Cerebellar cortex (tissue), 1 donor: ENCODE data around the gene AMY2A.
"Not testable (repeated sequence)": the region's sequence is repeated elsewhere in the genome, so short reads cannot be mapped to it uniquely, and the experiment has no call there.

Experiments
- DNase-seq: peaks from one replicate; pipeline ENCODE4 v3.0.0-alpha.2; 2015; ENCODE audit warnings: low spot score

Gene AMY2A

DNA sequence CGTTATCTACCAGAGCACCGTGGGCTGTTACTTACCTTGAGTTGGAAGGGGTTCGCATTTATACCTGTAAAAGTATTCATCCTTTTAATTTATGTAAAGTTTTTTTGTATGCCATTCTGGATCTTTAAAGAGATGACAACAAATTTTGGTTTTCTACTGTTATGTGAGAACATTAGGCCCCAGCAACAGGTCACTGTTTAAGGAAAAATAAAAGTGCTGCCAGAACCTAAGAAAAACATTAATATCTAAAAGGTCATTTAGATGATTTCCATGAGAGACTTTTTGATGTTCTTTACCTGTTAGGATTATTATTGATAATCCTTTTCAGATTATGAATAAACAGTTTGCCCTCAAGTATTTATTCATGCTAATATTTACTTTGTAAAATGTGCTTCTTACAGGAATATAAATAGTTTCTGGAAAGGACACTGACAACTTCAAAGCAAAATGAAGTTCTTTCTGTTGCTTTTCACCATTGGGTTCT lies at the start of gene AMY2A:
Gene AMY2A (plus strand): TSS at position 434 of the 484 bp plus-strand sequence. CDS start 14 bp downstream, at position 448.
- DNase-seq, result not testable (repeated sequence)

DNA sequence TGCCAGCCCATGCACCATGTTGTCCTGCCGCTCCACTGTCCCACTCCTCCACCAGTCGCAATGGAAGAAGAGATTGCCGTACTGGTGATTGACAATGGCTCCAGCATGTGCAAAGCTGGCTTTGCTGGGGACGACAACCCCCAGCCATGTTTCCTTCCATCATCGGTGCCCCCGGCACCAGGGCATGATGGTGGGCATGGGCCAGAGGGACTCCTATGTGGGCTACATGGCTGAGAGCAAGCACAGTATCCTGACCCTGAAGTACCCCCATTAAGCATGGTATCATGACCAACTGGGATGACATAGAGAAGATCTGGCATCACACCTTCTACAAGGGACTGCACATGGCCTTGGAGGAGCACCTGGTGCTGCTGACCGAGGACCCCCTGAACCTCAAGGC lies 47.7 kb upstream of the AMY2A start:
- no peak for DNase-seq

GRCh38 chr1:103571289-103571688 lies 45.9 kb upstream of the AMY2A start, which contains the start of gene AMY2B:
TSS of gene AMY2B (plus strand) at chr1:103571589. CDS start at chr1:103571603, 14 bp downstream.
- DNase-seq, result not testable (repeated sequence)

DNA sequence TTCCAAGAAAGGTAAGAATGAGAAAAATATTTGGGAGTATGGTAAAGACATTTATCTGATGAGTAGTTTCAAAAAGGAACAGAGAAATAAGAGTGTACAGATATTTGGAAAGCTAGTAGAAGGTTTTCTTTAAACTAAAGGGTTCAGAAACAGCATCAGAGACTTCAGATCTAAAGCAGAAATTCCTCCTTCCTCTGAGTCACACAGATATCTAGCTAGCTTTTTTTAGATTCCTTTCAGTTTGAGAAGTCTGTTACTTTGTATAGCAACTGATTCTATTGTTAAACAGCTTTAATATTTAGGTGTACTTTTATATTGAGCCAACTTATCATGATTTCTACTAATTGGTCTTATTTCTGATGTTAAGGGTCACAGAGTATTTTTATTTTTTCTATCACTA lies 41.2 kb upstream of the AMY2A start:
- DNase-seq, result no peak

- not testable (repeated sequence) for DNase-seq
Observed at GRCh38 chr1:103576784-103577183, 40.4 kb upstream of the AMY2A start.

DNA sequence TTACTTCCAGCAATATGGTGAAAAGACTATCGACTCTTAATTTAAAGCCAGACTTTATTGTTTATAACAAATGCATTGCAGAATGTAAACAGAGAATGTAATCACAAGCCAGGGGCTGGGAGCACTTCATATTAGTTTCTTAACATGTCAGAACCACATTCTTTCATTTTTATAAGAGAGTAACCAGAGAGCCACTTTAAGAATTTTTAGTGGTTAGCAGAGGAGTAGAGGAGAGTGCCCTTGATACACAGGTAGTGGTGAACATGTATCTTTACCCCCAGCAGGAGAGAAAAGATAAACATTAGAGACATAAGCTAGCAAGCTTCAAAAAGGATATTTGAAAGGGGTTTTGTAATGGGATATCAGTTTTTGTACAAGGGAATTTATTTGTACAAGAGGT lies 34.8 kb upstream of the AMY2A start:
- DNase-seq, result no peak

DNA sequence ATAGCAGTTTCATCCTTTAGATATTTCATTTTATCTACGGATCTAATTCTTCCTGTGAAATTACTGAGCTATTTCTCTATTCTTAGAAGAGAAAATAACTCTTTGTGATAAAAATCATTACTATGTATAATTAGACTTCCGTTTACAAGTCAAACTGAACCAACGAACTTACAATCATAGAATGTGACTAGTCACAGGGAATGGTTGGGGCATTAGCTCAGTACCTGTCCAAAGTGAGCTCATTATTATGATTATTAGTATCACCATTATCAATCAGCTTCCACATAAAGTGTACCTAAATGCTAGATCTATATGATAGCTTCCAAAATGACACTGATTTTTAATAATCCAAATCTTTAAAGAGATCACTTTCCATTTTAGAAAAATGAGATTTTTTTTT lies 33.3 kb upstream of the AMY2A start:
- no peak for DNase-seq

DNA sequence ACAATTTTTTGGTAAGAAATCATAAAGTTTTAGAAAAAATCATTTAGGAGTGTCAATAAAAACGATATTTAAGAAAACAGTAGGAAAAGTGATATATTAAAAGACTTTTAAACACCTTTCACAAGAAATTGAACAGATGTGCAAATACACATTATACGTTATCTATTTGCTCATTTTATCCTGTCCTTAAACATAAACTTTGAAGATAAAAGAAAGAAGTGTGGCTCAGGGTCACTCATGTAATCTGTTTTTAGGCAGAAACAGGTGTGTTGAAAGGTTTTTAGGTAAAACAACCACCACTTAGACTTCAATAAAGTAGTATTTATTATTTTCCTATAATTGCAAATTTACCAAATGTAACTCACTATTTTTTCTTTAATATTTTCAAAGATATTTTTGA lies 32.7 kb upstream of the AMY2A start:
- no peak for DNase-seq

- not testable (repeated sequence) for DNase-seq
Observed at GRCh38 chr1:103602740-103603139, 14.5 kb upstream of the AMY2A start.

DNA sequence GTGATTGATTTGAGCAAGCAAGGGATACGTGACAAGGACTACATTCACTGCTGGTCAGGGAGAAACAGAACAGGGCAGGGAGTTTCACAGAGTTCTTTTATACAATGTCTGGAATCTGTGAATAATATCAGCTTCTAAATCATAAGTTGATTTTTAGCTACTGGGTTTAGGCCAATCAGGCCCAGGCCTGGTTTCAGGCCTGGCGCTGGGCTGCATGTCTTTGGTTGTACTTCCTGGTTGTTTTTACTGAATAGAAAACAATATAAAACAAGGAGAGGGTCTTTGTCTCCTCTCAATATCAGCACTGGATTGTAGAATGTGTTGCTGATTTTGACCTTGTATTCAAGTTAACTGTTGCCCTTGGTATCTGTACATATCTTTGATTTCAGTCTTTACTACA lies 865 bp upstream of the AMY2A start:
- DNase-seq, result no peak

- not testable (repeated sequence) for DNase-seq
Observed at GRCh38 chr1:103627436-103627835, 10.2 kb downstream of the AMY2A start.

- not testable (repeated sequence) for DNase-seq
Observed at GRCh38 chr1:103641194-103641593, 24.0 kb downstream of the AMY2A start.

GRCh38 chr1:103643908-103644307 lies 26.7 kb downstream of the AMY2A start:
- DNase-seq, result not testable (repeated sequence)

GRCh38 chr1:103650305-103650704 lies 33.1 kb downstream of the AMY2A start:
- not testable (repeated sequence) for DNase-seq

DNA sequence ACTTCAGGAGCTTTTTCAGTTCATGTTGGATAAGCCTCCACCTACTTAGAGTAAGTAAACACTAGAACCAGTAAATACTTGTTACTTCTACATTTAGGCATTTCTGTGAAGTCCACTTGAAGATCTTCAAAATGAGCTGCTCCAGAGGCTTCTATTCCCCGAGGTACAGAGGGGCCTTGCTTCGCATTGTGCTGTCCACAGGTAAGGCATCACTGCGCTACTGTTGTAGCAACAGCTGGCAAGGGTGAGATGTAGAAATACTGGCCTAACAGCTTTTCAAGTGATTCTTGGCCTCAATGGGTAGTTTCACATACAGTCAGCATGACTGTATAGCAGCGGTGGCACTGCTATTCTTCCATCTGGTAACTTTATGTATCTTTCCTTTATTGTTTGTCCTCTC lies 33.7 kb downstream of the AMY2A start:
- not testable (repeated sequence) for DNase-seq

GRCh38 chr1:103654133-103654532 lies 36.9 kb downstream of the AMY2A start:
- not testable (repeated sequence) for DNase-seq

DNA sequence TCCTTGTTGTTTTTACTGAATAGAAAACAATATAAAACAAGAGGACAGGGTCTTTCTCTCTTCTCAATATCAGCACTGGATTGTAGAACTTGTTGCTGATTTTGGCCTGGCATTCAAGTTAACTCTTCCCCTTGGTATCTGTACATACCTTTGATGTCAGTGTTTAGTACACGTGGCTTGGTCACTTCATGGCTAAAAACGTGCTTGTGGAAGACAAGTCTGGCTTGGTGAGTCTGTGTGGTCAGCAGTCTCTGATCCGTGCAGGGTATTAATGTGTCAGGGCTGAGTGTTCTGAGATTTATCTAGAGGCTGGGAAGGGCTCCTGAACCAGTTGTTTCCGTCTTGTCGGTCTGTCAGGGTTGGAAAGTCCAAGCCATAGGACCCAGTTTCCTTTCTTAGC lies 38.2 kb downstream of the AMY2A start, which contains the start of gene AMY1A:
Gene AMY1A (plus strand): TSS at position 301 of the 400 bp plus-strand sequence. CDS start 571 bp downstream, outside the sequence.
- not testable (repeated sequence) for DNase-seq
